Melanocyte of skin (primary cell): ENCODE results near the gene TOGARAM2. TPM values are rescaled to one million over a fixed set of nuclear protein-coding genes. Genes with fewer than 3 reads are reported as not detected.

Experiments used
- small RNA-seq, 2 donors: library from RNA; depleted of rRNA; stranded (forward); fragments of <200 nt; gene quantifications; one replicate each; pipeline ENCODE3, GENCODE V24; 2012
- total RNA-seq, 2 donors: library from RNA; depleted of rRNA; stranded (reverse); fragments of >200 nt; gene quantifications; 2 replicates each; pipeline ENCODE4 v1.2.3, GENCODE V29; 2012

TOGARAM2 gene
- under 1 TPM in 1 of 2 donors, not detected in 1; under 0.01 TPM for total RNA-seq

GRCh38 chr2:28981016-28981441, at the start of gene TOGARAM2:
TSS of gene TOGARAM2 (plus strand) at chr2:28981298. CDS start at chr2:28994835, 13,537 bp downstream.

GRCh38 chr2:29074411-29074810, 93.3 kb downstream of the TOGARAM2 start, which contains the start of gene PCARE:
TSS of gene PCARE (minus strand) at chr2:29074523. CDS start at chr2:29074261, 262 bp downstream.

Small RNAs within 50 kb of the gene (small RNA-seq; reads per million reads assigned to genes)
- gene RF00019, result 0 reads per million in 2 donors

Other genes starting within 250 kb of the TOGARAM2 start
- 100 to 1,000 TPM; 129 to 138 TPM for gene PPP1CB, start 229.5 kb upstream of the TOGARAM2 start, total RNA-seq
- gene SPDYA, start 170.5 kb upstream of the TOGARAM2 start, total RNA-seq, result under 1 TPM; 0.33 to 0.34 TPM
- gene TRMT61B, start 111.0 kb upstream of the TOGARAM2 start, total RNA-seq, result 10 to 100 TPM; 13.4 to 17.0 TPM
- 100 to 1,000 TPM; 105 to 120 TPM for gene WDR43, start 86.6 kb upstream of the TOGARAM2 start, total RNA-seq
- gene PCARE, start 93.2 kb downstream of the TOGARAM2 start, total RNA-seq, result under 1 TPM in 1 of 2 donors, not detected in 1; under 0.01 TPM
- 10 to 100 TPM; 30.6 to 53.7 TPM for gene CLIP4, start 134.1 kb downstream of the TOGARAM2 start, total RNA-seq